NCI-H69 (cell line): Measurements from ENCODE around the gene MAGEF1.

ENCODE experiments used
- DNase-seq: peaks from one replicate; lab custom pipeline; 2025; lab: John Stamatoyannopoulos, UW

The MAGEF1 gene

DNA sequence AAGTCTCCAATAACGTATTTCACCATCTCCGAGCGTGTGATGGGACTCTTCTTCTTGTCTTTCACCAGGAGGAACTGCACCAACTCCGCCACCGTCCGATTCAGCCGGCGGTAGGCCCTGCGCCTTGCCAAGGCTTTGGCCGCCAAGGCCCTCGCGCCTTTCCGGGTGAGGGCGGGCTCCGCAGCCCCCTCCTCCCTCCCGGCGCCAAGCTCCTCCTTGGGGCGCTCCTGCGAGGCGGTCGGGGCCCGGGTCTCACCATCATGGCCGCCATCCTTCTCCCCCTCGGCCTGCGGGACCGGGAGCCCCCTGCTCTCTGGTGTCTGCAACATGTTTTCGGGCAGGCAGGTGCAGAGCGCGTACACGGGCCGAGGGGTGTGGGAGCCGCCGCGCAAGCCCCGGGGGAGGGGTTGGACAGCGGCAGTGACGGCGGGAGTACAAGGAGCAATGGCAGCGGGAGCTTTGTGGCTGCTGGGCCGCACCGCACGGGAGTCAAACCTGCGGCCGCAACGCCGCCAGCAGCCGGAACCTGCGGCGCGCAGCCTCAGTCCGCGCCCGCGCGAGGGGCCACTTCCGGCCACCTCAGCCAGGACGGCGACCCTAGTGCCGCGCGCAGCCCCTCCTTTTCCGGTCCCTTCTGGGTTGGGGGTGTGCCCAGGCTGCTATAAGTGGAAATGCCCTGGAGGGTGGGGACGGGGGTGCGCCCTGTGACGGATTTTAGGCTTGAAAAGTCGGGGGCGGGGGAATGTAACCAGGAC is at the start of gene MAGEF1:
Gene MAGEF1 (minus strand): TSS at position 572 of the 755 bp plus-strand sequence. CDS start 243 bp downstream, at position 329.
- DNase-seq: peak; percentile 97

GRCh38 chr3:184761075-184761841 is 49.4 kb upstream of the MAGEF1 start:
- DNase-seq: no peak

DNA sequence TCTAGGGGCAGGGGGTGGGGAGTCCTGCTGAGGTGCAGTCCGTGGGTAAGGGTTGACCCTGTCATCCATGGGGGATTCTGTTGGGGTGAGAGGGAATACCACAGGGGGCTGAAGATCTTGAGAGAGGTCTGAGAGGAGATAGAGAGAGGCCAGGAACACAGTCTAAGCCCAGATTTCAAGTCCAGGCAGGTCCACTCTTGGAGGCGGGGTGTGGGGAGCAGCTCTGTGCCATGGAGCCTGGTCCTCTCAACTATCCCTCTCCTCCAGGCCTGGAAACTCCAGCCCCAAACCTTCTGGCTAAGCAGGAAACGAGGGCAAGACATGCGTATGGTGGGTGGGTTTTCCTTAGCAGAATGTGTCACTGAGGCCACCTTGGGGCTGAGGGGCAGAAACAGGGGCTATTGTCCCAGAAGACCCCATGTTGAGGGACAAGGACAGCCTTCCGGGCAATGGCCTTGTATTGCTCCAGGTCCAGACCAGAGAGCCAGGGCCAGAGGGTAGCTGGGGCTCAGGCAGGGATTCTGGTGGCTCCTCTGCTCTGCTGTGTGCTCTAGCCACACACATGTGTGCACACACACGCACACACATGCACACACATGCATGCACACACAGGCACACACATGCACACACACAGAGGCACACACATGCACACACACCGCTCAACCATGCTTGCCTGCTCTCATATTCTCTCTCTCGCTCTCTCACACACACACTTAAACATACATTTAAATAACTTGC is 48.6 kb upstream of the MAGEF1 start:
- DNase-seq: no peak

- no peak for DNase-seq
Observed at GRCh38 chr3:184759666-184760200, 47.9 kb upstream of the MAGEF1 start.

GRCh38 chr3:184758056-184758455 is 46.2 kb upstream of the MAGEF1 start:
- DNase-seq: no peak

DNA sequence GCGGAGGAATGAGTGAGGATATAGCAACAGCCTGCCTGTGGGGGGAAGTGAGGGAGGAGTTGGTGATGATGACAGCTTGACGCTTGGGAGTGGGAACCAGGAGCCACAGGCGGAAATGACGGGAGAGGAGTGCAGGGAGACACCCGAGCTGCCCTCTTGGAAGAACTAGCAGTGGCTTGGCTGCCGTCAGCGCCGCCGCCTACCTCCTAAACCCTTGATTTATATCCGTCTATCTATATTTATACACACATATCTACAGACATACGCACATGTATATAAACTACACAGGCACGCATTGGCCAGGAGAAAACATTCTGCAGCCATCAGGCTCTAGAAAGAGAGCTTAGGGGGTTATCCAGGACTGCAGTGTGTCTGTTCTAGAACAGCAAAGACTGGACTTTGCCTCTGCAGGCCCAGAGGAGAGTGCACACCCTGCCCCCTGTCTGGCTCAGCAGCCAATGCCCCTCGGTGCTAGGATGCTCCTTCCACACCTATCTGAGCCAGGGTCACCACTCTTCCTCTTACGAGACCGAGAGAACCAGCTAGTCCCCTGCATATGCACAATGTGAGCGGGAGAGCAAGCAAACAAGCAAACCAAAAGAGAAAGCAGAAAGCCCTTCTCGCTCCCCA is 45.3 kb upstream of the MAGEF1 start:
- DNase-seq: no peak

DNA sequence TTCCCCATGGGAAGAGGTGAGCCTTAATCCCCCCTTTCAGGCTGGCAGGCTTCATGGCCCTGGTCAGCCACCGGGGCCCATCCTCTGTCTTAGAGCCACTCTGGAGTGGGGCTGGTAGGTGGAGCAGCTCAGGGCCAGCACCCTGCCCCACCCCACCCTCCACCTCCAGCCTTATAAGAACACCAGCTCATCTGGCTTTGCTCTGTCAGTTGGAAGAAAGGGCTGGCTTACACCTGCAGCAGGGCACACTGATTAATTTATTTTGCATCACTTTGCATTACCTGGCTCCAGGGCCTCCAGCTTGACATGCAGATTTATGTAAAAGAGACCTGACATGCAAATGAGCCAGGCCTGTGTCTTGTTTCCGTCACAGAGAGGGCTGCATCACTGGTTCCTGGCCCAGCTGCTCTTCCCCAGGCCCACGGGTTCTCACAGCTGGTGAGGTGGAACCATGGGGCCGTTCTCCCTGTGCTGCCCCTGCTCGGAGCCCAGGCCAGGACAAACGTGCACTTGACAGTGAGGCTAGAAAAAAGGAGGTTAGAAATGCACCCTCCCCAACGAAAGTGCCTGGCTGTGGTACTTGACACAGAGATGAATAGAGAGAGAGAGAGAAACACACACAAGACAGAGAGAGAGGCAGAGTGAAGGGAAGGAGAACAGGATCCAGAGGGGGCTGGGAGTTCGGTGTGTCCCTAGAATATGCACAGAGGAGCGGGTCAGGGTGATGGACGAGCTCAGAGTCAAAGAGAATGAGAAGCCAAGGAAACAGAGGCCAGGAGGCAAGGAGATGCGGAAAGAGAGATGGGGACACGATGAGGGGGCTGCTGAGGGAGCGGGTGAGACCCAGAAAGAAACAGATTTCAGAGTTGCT is 44.5 kb upstream of the MAGEF1 start:
- peak; percentile 26 for DNase-seq

- no peak for DNase-seq
Observed at GRCh38 chr3:184755315-184755731, 43.5 kb upstream of the MAGEF1 start.

- DNase-seq: no peak
Observed at GRCh38 chr3:184752361-184752760, 40.5 kb upstream of the MAGEF1 start.

DNA sequence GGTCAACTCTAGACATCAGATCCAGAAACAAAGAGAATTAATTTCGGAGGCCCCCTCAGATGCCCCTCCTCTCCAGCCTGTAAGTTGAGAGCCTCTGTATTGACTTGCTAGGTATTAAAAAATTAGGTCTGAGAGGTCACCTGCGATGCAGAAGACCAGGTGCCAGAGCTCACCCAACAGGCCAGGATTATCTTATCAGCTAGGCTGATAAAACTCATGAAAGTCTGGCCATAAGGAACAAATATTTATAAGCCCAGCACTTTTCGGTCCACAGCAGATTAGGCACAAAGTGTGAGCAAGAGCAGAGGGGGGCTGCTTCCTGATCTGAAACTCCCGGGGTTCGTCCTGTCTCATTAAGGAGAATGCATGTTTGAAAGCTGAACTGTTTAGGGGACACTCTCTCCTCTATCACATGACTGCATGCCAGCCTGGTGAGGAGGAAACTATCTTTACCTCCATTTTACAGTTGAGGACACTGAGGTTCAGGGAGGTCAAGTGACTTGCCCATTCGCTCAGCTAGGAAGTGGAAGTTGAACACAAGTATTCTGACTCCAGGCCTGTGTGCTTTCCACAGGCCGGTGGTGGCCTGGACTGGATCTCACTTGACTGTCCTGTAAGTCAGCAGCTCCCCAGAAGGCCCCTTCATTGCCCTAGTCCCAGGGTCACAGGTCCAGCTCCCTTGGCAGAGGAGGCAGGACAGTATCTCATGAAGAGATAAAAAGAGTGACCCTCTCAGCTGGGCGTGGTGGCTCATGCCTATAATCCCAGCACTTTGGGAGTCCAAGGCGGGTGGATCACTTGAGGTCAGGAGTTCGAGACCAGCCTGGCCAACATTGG is 39.6 kb upstream of the MAGEF1 start:
- no peak for DNase-seq

DNA sequence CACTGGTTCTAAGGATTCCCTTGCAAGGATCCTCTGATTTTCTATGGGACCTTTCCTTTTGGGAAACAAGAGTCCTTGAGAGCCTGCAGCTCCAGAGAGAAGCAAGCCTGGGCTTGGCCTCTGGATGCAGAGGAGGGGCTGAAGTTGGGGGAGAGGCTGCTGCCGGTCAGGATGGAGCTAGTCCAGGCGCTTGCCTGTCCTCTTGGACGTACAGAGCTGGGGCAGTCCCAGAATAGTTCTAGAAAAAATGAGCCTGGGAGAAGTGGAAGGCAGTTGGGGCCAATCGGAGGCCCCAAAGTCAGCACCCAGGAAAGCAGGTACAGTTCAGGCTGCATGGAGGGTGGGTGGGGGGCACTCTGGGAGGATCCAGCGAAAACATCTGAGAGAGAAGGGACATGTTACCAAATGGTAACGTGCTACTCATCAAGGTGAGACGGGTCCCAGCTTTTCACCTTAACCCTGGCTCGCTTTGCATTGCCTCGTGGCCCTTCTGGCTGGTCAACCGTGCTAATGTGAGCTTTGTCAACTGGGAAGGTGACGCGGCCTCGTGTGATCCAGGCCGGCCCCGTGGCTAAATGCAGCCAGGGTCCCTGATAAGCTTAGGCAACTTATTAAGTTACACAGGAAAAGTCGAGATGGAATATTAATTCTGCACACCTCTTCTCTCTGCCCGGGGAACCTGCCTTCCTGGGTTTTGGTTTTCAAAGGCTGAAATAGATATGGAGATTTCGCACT is 38.7 kb upstream of the MAGEF1 start:
- no peak for DNase-seq

DNA sequence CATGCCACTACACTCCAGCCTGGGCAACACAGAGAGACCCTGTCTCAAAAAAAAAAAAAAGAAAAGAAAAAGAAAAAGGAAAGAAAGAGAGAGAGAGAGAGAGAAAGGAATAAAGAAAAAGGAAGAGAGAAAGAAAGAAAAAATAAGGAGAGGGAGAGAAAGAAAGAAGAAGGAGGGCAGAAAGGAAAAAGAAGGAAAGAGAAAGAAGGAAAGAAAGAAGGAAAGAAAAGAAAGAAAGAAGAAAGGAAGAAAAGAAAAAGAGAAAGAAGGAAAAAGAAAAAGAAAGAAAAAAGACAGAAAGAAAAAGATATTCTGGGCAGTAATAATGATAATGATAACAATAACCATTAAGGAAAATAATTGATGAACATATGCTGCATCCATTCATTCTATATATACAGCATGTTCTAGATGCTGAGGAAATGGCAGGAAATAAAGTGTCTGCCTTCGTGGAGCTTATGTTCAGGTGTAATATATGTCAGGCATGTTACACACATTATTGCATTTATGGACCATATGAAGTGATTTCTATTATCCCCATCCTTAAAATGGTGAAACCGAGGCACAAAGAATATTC is 37.4 kb upstream of the MAGEF1 start:
- no peak for DNase-seq

DNA sequence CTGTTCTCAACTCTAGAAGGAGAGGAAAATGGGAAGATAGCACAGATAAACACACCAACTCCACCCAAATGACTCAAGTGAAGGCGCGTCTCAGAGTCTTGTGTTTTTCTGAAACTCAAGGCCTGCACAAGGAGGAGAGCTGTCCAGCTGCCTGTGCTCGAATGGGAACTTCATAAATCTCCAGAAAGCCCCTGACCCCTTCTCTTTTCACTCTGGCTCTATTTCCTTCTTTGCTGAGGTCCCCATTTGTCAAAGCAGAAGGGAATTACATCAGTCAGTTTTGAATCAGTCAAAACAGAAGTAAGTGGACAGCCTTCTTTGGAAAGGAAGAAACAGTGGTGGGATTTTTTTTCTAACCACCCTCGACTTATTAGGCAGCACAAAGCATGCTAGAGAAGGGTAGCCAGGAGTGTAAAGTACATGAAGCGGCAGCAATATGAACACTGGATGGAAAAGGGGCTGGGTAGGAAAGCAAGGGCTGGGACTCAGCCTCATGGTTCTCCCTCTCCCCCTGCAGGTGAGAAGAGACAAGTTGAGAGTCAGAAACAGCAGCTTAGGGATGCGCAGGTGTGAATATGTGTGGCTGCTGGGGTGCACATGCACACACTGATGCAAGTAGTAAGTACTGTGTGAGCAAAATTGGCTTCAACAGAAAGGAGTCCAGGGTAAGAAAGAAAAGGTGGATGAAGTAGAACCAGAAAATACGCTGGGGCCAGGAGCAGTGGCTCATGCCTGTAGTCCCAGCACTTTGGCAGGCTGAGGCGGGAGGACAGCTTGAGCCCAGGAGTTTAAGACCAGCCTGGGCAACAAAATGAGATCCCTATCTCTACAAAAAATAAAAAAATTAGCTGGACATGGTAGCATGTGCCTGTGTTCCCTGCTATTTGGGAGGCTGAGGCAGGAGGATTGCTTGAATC is 36.6 kb upstream of the MAGEF1 start:
- peak; percentile 65 for DNase-seq

DNA sequence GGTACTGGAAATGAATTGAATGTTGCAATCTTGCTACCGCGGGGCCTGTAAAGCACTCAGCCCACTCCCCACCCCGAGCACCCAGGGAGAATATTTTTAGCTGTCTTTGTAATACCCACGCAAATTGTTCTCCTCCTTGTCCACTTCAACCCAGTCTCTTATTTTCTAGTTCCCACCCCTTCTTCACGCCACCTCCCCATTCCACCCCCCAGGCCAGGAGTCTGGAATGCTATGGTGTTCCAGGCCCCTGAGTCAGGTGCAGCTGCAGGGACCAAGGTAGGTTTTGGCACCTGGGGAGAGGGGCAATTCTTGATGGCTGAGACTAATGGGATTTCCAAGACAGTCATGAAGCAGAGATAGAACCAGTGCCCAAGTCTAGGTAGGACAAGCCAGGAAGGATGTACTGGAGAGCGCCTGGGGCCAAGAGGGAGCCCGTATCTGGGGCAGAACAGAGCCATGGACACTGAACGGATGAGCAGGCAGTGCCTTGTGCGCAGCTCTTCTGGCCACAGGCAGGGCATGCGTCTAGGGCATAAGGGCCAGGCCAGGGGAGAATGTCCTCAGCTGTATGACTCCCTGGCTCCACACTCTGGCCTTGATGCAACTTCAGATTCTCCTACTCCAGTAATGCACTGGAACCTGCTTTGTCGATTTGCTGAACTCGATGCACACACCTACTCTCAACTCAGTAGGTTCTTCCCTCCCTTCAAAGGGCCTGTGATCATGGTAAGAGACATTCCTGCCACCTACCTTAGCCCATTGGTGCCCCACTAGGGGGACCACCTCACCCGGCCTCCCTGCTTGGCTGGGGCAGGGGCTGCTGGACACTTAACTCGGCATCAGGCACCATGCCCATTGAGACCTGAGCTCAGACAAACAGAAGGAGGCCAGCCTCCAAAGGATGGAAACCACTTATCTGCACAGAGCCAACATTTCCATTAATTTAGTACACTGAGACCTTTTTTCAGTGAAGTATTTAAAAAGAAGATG is 34.6 kb upstream of the MAGEF1 start:
- DNase-seq: no peak

DNA sequence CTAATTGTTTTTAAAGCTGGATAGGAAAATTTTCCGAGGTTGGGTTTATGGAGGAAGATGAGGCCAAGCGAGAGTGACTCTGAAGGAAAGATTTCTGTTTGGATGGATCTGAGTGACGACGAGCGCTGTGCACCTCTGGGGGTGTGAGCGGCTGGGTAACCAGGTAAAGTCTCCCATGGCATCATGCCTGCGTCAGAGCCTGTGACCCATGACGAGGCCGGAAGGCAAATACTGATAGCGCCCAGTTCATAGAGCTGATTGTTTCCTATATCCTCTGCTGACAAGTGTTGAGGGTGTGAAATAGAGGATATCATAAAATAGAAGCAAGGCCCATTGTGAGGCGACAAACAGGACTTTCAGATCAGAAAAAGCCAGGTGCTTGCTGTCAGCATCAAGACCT is 33.7 kb upstream of the MAGEF1 start:
- no peak for DNase-seq

GRCh38 chr3:184743248-184743647 is 31.4 kb upstream of the MAGEF1 start:
- no peak for DNase-seq
